ENCODE data around the gene ABHD4.
"Not testable (repeated sequence)": the region's sequence is repeated elsewhere in the genome, so short reads cannot be mapped to it uniquely, and the experiment has no call there.

Gene ABHD4

DNA sequence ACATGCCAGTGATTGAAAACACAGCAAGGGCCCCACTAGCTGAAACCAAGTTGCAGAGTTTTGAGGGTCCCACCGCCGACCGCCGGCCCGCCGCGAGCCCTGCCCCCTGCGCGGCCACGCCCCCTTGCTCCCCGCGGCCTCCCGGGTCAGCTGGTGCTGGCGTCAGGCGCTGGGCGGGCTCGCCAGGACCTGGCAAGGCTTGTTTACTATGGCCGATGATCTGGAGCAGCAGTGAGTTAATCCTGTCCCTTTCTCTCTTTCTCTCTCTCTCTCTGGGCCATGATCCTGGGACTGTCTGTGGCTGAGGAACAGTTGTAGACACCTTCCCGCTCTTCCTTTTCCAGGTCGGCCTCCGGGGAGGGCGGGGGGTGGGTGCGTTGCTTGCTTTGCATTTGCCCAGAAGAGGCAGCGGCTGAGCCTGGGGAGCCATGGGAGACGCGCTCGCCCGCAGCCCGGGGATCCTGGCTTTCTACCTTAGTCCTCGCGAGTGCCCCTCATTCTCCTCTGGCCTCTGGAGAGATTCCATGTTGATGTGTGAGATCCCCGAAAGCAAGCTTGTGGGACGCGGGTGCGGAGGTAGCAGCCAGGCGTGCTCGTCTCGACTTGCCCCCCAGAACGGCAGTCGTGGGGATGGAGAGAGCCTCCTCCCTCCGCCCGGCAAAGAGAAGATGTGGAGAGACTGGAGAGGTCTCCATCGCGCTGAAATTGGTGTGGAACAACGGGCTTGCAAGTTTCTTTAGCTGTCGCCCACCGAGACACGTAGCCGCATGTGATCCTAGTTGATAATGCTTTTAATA, at the start of gene ABHD4:
Gene ABHD4 (plus strand): TSS at position 202 of the 797 bp plus-strand sequence. CDS start 7 bp downstream, at position 209.
- peak in 2 of 3 donors; percentile 23 to 45 for DNase-seq (ENCODE audit: low read depth in 3 of 3)

GRCh38 chr14:22549324-22549962, 48.7 kb upstream of the ABHD4 start:
- DNase-seq (ENCODE audit: low read depth in 3 of 3), result no peak

DNA sequence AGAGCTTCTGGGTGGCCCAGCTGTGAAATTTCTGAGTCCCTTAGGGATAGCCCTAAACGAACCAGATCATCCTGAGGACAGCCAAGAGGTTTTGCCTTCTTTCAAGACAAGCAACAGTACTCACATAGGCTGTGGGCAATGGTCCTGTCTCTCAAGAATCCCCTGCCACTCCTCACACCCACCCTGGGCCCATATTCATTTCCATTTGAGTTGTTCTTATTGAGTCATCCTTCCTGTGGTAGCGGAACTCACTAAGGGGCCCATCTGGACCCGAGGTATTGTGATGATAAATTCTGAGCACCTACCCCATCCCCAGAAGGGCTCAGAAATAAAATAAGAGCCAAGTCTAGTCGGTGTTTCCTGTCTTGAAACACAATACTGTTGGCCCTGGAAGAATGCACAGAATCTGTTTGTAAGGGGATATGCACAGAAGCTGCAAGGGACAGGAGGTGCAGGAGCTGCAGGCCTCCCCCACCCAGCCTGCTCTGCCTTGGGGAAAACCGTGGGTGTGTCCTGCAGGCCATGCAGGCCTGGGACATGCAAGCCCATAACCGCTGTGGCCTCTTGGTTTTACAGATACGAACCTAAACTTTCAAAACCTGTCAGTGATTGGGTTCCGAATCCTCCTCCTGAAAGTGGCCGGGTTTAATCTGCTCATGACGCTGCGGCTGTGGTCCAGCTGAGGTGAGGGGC, 48.0 kb upstream of the ABHD4 start:
- DNase-seq (ENCODE audit: low read depth in 3 of 3), result peak in 1 of 3 donors; percentile 74

DNA sequence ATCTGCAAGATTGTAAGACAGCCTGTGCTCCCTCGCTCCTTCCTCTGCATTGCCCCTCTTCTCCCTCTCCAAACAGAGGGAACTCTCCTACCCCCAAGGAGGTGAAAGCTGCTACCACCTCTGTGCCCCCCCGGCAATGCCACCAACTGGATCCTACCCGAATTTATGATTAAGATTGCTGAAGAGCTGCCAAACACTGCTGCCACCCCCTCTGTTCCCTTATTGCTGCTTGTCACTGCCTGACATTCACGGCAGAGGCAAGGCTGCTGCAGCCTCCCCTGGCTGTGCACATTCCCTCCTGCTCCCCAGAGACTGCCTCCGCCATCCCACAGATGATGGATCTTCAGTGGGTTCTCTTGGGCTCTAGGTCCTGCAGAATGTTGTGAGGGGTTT, 46.5 kb upstream of the ABHD4 start:
- DNase-seq (ENCODE audit: low read depth in 3 of 3), result no peak

DNA sequence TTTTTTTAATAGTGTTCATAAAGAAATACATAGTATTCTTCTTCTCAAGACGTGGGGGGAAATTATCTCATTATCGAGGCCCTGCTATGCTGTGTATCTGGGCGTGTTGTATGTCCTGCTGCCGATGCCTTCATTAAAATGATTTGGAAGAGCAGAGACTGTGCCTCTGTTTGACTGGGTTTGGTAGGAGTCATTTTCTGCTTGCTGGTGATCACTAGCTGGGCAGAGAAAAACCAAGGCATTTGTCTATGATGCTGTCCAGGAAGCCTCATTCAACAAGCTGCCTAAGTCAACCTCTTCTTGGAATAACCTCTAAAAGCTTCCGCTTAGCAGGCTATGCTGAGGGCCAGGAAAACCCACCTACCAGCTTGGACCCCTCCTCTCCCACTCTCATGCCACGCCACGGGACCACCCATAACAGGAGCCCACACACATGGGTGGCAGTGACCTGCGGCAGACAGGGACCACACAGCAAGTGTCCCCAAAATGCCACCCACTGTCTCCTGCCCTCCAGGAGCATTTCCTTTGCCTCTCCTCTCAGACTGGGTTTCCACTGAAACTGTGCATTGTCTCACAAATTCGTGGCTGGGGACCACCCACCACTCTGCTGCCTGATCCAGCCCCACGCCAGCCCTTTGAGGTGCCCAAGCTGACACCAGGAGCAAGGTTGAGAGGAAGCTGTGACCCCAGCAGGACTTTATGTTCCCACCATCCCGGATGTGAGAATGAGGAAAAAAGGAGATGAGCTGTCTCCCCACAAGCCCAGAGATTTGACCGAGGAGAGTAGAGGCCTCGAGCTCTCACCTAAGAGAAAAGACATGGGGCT, 45.9 kb upstream of the ABHD4 start:
- no peak for DNase-seq (ENCODE audit: low read depth in 3 of 3)

- no peak for DNase-seq (ENCODE audit: low read depth in 3 of 3)
Observed at GRCh38 chr14:22552827-22553076, 45.3 kb upstream of the ABHD4 start.

GRCh38 chr14:22553445-22553844, 44.7 kb upstream of the ABHD4 start:
- no peak for DNase-seq (ENCODE audit: low read depth in 3 of 3)

- not testable (repeated sequence) for DNase-seq (ENCODE audit: low read depth in 3 of 3)
Observed at GRCh38 chr14:22553861-22554497, 44.1 kb upstream of the ABHD4 start.

GRCh38 chr14:22554498-22555383, 43.4 kb upstream of the ABHD4 start:
- no peak for DNase-seq (ENCODE audit: low read depth in 3 of 3)

DNA sequence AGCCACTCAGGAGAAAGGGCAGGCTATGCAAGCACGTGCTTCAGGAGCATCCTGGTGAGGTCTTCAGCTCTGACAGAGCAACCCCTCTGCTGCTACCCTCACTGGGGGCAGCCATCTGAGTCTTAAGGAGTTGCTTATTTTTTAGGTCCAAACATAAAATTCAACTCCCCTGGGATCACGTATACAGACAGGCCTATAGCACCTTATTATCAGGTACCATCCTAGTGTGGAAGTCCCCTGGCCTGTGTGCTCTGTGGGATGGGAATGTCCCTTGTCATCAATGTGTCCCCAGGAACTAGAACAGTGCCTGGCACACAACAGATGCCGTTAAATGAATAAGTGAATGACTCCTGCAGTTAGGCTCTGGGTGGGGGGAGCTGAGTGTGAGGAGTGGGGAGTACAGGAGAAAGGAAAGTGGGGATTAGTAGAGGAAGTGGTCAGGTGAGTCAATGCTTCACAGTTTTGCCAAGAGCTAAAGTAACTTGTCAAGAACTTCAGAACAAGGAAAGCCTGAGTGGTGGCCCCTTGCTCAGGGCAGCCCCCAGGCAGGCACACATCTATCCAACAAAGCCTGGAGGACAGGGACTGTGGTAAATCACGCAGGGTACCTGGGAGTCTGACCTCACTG, 42.6 kb upstream of the ABHD4 start:
- peak in 2 of 3 donors; percentile 63 to 77 for DNase-seq (ENCODE audit: low read depth in 3 of 3)

- peak; percentile 92 to 98 (median 92) for DNase-seq (ENCODE audit: low read depth in 3 of 3)
Observed at GRCh38 chr14:22556021-22556989, 41.8 kb upstream of the ABHD4 start.

- peak; percentile 86 to 95 (median 91) for DNase-seq (ENCODE audit: low read depth in 3 of 3)
Observed at GRCh38 chr14:22556990-22557623, 41.0 kb upstream of the ABHD4 start.

GRCh38 chr14:22557846-22558220, 40.3 kb upstream of the ABHD4 start:
- DNase-seq (ENCODE audit: low read depth in 3 of 3), result no peak

DNA sequence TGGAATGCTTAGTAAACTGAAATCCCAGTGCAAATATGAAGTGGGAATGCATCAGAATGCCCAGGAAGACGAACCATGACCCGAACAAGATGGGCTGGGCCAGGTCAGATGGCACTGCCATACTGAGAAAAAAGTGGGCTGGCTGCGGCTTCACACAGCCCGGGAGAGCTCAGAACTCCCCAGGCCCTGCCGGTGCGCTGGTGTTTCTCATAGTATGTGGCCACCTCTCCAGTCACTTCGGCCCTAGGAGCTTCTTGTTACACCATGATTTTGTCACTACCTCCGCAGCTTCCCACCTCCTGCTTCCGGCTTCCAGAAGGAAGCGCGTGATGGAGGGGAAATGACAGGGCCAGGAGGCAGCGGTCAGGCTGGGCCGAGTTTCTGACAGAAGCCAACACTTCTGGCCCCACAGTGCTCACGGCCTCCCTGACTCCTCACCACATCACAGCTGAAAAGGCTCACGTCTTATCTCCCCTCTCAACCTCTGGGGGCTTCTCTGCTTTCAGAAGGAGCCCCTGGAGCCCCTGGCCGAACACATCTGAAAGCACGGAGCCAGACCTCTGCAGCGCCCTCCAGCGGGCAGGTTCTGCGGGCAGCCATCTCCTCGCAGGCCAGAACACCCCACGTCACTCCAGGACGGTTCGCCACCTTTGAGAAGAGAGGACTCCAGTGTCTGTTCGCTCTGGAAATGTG, 39.7 kb upstream of the ABHD4 start:
- DNase-seq (ENCODE audit: low read depth in 3 of 3), result no peak

DNA sequence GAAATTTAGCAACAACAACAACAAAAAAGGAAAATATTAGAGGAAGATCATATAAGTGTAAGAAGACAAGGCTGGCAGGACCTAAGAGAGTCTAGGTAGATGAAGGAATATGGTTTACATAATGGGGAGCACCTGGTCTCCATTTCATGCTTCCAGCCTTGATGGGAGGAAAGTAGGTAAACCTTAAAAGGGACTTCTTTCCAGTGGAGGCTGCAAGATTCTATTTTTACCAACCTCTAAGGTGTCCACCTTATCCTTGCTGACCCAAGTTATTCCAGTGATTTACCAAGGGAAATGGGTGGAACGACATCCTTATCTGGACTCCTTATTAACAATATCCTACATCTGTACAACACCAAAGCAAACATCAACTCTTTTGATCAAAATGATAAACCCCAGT, 39.1 kb upstream of the ABHD4 start:
- no peak for DNase-seq (ENCODE audit: low read depth in 3 of 3)

DNA sequence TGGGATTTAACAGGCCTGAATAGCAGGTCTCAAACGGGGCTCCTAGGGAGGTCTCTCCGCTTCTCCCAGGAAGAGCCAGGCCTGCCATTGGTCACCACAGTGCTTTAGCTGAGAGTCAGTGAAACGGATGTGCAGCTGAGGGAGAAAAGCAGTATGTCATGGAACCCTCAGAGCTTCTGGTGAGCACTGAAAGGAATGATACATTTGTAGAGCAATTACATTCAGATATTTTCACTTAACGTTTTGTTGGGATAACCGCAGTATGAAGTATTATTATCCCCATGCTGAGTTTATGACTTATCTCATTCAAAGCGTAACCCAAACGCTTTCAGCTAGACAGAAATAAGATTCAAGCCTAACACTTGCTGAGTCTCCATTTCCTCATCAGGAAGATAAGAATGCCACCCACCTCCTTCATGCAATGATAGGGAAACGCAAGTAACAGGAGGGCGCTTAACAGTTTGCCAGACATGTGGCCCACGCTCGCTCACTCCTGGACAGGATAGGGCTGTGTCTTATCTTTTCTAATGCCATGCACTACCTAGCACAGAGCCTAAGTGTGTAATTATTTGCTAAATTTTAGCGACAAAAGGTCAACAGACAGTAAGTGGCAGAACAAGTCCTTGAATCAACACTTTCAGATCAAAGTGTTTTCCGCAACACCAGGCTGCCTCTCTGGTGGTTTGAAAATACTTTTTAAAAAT, 37.3 kb upstream of the ABHD4 start:
- DNase-seq (ENCODE audit: low read depth in 3 of 3), result no peak

GRCh38 chr14:22561366-22561660, 36.8 kb upstream of the ABHD4 start:
- no peak for DNase-seq (ENCODE audit: low read depth in 3 of 3)

Measured in stimulated activated CD4-positive, alpha-beta T cell treated with anti-CD3 and anti-CD28 coated beads, TNF-alpha, amount 100 ng/mL, for 48 hours (primary cell).